Femur (tissue), 1 donor: ENCODE results near the gene RRBP1.

ENCODE experiments used
- DNase-seq: peaks from one replicate; pipeline ENCODE4 v3.0.0-alpha.2; 2017

The RRBP1 gene

GRCh38 chr20:17679941-17680835 lies 1.9 kb downstream of the RRBP1 start:
- DNase-seq, result peak; percentile 48

GRCh38 chr20:17678886-17679285 lies 3.2 kb downstream of the RRBP1 start:
- DNase-seq, result no peak

- DNase-seq, result no peak
Observed at GRCh38 chr20:17678295-17678694, 3.7 kb downstream of the RRBP1 start.

GRCh38 chr20:17676942-17677341 lies 5.1 kb downstream of the RRBP1 start:
- DNase-seq, result no peak

GRCh38 chr20:17676378-17676759 lies 5.7 kb downstream of the RRBP1 start:
- no peak for DNase-seq

GRCh38 chr20:17675519-17676377 lies 6.3 kb downstream of the RRBP1 start:
- DNase-seq, result no peak

GRCh38 chr20:17674722-17675518 lies 7.1 kb downstream of the RRBP1 start:
- DNase-seq, result no peak

- no peak for DNase-seq
Observed at GRCh38 chr20:17673084-17673483, 9.0 kb downstream of the RRBP1 start.

- DNase-seq, result no peak
Observed at GRCh38 chr20:17671565-17671964, 10.5 kb downstream of the RRBP1 start.

- DNase-seq, result no peak
Observed at GRCh38 chr20:17671011-17671410, 11.0 kb downstream of the RRBP1 start.

- no peak for DNase-seq
Observed at GRCh38 chr20:17669306-17669931, 12.6 kb downstream of the RRBP1 start.

- DNase-seq, result peak; percentile 2
Observed at GRCh38 chr20:17668432-17668831, 13.6 kb downstream of the RRBP1 start.

- peak; percentile 3 for DNase-seq
Observed at GRCh38 chr20:17667445-17667844, 14.6 kb downstream of the RRBP1 start.

- DNase-seq, result peak; percentile 33
Observed at GRCh38 chr20:17666481-17666880, 15.6 kb downstream of the RRBP1 start.

GRCh38 chr20:17665756-17666155 lies 16.3 kb downstream of the RRBP1 start:
- DNase-seq, result peak; percentile 1

- no peak for DNase-seq
Observed at GRCh38 chr20:17664025-17664633, 17.9 kb downstream of the RRBP1 start.

- DNase-seq, result no peak
Observed at GRCh38 chr20:17663486-17663885, 18.6 kb downstream of the RRBP1 start.

GRCh38 chr20:17663040-17663399 lies 19.0 kb downstream of the RRBP1 start:
- DNase-seq, result peak; percentile 55

- peak; percentile 34 for DNase-seq
Observed at GRCh38 chr20:17662333-17663039, 19.6 kb downstream of the RRBP1 start.

- peak; percentile 15 for DNase-seq
Observed at GRCh38 chr20:17661121-17661744, 20.8 kb downstream of the RRBP1 start.

GRCh38 chr20:17660667-17661066 lies 21.4 kb downstream of the RRBP1 start:
- DNase-seq, result peak; percentile 10
